Omental fat pad (tissue), 4 donors: ENCODE data around the gene MYO9A. TPM values are rescaled to one million over a fixed set of nuclear protein-coding genes. Genes with fewer than 3 reads are reported as not detected.

Experiments used
- ATAC-seq: fragments of 150-250 bp; one replicate; pipeline ENCODE4 v1.9.1; 2016; ENCODE audit warnings: mild to moderate bottlenecking, moderate library complexity; ENCODE audit not compliant: low FRiP score
- DNase-seq: peaks from one replicate; pipeline ENCODE4 v3.0.0-alpha.2; 2019; ENCODE audit warnings: low spot score
- CTCF ChIP-seq, 3 donors: fragments of 450-650 bp; IDR thresholded peaks; one replicate each; pipeline ENCODE4 v1.5.1; 2016 to 2017; ENCODE audit warnings: antibody characterized with exemption in 3 of 3, mild to moderate bottlenecking in 3 of 3, moderate library complexity in 2 of 3
- total RNA-seq, 4 donors: library from RNA; depleted of rRNA; stranded (reverse); fragments of >200 nt; gene quantifications; one replicate each; pipeline ENCODE4 v1.1.0, GENCODE V29; 2016

Gene MYO9A
- total RNA-seq, 4 donors from 2014 or later, result 31.6 to 82.9 (median 48.7) TPM

GRCh38 chr15:72092691-72093090, 25.3 kb downstream of the MYO9A start:
- no peak for TF ChIP-seq CTCF (IDR thresholded peaks at IDR 0.05)
- no peak for ATAC-seq
- no peak for DNase-seq

- no peak for TF ChIP-seq CTCF (IDR thresholded peaks at IDR 0.05)
- no peak for DNase-seq
- ATAC-seq, result no peak
Measured at GRCh38 chr15:72092006-72092405, 25.9 kb downstream of the MYO9A start.

- DNase-seq, result no peak
- no peak for ATAC-seq
- no peak for TF ChIP-seq CTCF (IDR thresholded peaks at IDR 0.05)
Measured at GRCh38 chr15:72086920-72087648, 30.9 kb downstream of the MYO9A start.

GRCh38 chr15:72086010-72086697, 31.8 kb downstream of the MYO9A start:
- no peak for ATAC-seq
- no peak for TF ChIP-seq CTCF (IDR thresholded peaks at IDR 0.05)

GRCh38 chr15:72082176-72082575, 35.8 kb downstream of the MYO9A start:
- ATAC-seq (no peak), DNase-seq (no peak)
- TF ChIP-seq CTCF (IDR thresholded peaks at IDR 0.05), result no peak

More at GRCh38 chr15:72086010-72086697, 31.8 kb downstream of the MYO9A start:
- DNase-seq, result no peak

GRCh38 chr15:72078887-72079286, 39.1 kb downstream of the MYO9A start:
- ATAC-seq, result no peak
- no peak for TF ChIP-seq CTCF (IDR thresholded peaks at IDR 0.05)
- no peak for DNase-seq

GRCh38 chr15:72077950-72078349, 40.0 kb downstream of the MYO9A start:
- ATAC-seq, result no peak
- TF ChIP-seq CTCF (IDR thresholded peaks at IDR 0.05), result no peak
- no peak for DNase-seq
